ENCODE results near the gene CHKB.

CHKB gene

DNA sequence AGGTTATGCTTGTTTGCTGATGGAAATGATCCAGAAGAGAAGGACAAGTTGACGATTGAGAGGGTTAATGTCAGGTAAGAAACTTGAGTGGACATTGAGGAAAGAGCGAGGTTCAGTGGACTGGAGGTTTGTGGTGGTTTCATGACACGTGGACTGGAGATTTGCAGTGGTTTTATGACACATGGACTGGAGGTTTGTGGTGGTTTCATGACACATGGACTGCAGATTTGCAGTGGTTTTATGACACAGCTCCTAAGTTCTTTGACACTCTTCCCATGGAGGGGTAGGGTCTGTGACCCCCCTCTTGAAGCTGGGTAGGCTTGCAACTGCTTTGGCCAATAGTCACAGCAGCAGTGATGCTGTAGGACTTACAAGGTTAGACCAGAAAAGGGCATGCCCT lies 12.5 kb upstream of the CHKB start:
- no peak for DNase-seq

DNA sequence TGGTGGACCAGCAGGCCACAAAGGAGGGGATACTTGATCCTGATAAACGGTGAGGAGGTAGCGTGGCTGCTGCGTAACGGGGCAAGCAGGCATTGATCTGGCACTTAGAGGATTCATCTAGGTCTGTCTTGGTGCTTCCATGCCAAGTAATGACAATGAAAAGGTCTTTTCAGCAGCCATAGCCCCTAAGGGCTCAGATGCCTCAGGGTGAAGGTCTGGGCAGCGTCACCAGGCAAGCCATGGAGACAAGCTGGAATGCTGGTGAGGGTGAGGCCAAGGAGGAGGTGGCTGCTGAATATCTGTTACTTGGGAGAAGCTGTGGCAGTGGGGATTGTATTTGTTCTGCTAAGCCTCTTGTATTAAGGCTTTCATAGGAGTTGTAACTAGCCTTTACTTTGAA lies 4.8 kb upstream of the CHKB start:
- no peak for DNase-seq

DNA sequence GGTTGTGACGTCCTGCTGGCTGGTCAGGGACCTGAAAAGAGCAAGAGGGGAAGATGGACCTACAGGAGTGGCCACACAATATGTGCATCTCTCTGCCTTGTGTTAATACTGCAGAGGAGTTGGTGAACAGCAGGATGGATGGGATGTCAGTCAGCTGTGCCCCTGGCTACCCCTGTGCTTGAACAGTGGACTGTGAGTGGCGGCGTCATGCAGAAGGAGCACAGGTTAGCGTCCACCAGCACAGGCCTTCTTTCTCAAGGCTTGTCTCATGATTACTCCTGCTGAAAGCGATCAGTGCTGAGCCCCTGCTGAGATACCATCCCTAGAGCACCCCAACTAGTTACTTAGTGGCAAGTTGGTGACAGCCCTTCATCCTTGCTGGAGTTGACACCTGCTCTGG lies 3.8 kb upstream of the CHKB start:
- no peak for DNase-seq

DNA sequence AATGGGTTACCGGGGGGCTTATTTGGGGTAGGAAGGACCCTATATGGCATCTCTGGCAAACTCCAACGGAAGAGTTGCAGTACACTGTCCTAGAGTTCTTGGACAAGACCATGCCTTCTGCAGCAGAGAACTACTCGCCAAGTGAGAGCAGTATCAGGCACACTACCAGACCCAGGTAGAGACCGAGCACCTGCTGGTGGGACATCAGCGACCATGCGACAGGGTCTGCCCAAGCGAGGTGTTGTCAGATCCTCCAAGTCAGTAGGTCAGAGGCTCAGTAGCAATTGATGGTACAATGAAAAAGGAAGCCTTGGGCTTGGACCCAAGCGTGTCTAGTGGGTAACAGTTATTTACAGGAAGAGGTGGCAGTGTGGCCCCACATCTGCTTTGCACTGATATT lies 3.1 kb upstream of the CHKB start:
- no peak for DNase-seq

DNA sequence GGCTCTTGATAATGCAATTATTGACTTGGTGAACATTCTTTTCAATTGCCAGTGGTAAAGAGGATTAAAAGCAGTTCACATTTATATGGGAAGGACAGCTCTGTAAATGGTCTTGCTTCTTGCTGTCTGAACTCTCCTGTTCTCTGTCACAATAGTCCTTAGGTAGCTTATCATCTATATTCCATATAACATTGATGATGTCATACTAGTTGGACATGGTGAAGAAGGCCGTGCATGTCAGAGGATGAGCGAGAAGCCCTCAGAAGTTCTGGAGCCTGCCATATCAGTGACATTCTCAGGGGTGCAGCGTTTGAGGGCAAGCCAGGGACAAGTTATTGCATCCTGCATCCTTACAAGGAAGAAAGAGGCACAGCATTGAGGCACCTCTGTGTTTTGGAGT lies 2.6 kb upstream of the CHKB start:
- no peak for DNase-seq

DNA sequence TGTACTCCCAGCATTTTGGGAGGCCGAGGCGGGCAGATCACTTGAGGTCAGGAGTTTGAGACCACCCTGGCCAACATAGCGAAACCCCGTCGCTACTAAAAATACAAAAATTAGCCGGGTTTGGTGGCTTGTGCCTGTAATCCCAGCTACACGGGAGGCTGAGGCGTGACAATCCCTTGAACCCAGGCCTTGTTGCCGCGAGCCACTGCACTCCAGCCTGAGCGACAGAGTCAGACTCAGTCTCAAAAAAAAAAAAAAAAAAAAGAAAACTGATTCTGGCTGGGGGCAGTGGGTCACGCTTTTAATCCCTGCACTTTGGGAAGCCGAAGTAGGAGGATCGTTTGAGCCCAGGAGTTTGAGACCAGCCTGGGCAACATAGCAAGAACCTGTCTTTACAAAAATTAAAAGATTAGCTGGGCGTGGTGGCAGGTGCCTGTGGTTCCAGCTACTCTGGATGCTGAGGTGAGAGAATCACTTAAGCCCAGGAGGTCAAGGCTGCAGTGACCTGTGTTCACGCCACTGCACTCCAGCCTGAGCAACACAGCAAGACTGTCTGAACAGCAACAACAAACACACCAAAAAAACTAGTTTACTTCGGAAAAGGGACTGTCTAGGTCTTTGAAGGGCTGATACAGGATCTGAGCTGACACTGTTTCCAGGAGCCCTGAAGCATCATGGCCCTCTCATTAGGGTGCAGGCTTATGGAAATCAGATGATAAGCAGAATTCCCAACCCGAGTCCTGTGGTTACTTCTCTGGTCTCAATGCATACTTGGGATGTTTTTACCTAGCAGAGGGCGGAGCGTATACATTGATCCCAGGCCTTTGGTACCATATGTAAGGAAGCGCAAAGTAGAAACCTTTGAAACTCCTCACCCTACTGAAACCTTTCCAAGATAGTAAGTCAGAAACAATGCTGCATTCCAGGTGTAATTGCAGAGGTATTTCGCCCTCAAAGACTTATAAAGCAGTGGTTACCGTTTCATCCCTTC lies 1.8 kb upstream of the CHKB start:
- DNase-seq = no peak

DNA sequence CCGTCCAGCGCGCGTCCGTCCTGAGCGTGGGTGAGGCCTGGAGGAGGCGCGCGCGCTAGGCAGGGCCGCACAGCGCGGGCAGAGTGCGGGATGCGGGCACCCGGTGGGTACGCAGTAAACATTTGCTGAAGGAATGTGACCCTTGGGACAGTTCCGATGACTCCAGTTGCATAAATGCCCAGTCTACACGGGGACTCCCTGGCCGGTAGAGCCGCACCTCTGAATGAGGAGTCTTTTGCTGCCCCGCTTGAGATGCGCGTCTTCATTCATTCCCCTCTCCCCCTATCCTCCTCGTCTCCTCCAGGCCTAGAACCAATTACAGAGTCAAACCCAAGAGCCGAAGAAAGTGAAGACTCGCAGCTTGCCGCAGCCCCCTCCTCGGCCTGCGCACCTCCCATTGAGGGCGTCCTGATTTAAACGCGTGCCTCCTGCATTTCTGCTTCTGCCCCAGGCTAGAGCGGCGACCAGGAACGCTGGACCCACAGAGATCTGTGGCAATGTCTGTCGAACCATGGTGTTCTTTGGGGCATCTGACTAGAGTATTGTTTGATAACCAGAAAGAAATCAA lies 729 bp upstream of the CHKB start:
- no peak for DNase-seq

DNA sequence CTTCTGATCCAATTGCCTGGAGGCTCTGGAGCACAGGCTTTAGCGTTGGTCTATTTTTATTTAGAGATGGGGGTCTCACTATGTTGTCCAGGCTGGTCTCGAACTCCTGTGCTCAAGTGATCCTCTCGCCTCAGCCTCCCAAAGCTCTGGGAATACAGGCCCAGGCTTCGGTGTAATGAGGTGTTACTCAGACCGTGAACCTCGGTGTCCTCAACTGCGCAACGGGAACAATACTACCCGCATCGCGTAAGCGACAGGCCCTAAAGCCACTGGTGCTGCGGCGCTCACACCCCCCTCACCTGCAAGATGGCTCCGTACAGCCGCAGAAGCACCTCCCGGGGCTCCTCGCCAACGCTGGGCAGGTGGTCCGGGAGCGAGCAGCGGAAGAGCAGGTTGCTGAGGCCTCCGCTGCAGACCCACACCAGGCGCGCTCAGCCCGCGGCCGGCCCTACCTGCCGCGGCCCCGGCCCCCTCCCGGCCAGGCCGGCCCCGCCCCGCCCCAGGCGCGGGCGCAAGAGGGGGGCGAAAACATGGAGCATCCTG lies 628 bp downstream of the CHKB start:
- DNase-seq = no peak

DNA sequence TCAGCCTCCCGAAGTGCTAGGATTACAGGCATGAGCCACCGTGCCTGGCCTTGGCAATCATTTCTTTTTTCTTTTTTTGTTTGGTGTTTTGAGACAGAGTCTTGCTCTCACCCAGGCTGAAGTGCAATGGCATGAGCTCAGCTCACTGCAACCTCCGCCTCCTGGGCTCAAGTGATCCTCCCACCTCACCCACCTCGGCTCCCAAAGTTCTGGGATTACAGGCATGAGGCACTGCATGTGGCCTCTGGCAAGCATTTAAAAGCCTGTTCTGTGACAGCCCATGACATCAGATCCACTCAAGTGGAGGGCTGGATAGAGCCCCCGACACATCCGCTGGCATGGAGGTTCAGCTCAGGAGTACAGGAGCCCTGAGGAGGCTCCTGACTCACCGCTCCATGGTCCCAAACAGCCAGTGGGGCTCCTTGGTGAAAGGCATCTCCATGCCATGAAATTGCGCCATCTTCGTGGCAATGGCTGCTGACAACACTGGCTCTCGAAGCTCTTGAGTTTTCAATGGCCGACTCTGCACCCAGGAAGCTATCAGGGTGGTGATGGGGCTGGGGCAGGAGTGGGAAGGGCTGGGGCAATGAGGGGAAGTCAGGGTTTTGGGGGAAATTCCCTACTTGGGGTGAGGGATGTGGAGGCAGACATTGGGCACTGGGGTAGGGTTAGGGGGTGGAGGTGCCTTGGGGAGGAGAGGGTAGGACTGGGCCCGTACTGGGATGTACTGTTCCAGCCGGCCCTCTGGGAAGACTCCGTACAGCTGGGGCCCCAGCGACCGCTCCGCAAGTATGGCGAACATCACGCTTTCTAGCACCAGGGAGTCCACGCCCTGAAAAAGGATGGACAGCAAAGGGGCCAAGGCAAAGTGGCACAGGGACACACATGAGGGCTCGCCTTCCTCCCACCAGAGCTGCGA lies 1.4 kb downstream of the CHKB start:
- no peak for DNase-seq

DNA sequence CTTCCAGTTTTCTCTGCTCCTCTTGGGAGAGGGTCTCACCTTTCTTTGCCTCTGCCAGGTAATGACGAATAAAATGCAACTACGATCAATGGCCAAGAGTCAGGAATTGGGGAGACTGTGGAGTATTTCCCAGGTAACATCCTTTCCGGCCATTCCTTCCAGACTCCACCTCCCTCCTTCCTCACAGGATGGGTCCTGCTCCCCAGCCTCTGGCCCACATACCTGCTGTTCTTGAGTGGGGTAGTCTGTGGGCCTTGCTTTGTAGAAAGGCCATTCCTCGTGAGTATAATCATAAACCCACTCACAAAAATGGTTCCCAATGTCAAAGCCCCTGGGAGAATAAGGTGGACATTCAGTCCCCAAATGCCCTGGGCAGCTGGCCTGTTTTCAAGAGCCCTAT lies 2.9 kb downstream of the CHKB start:
- no peak for DNase-seq

DNA sequence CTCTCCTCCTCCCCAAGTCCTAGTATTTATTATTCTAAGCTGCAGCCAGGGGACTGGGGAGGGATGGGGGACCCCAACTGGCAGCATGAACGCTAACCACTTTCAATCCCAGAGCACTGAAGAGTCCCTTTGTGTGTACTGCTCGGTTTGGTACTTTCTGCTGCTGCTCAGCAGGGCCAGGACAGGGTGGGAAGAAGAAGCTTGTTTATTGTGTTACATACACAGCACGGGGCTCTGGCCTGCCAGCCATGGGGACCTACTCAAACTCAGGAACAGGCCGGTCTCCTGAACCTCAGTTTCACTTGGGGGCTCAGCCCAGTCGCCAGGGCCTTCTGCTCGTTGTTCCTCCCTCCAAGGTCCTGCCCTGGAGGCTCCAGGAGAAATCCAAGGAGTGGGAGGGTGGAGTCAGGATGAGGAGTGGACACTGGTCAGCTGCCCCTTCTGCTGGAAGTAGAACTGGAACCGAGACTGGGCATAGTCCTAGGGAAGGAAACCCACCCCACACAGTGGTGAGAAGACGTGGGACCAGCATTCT lies 3.8 kb downstream of the CHKB start:
- DNase-seq = no peak

DNA sequence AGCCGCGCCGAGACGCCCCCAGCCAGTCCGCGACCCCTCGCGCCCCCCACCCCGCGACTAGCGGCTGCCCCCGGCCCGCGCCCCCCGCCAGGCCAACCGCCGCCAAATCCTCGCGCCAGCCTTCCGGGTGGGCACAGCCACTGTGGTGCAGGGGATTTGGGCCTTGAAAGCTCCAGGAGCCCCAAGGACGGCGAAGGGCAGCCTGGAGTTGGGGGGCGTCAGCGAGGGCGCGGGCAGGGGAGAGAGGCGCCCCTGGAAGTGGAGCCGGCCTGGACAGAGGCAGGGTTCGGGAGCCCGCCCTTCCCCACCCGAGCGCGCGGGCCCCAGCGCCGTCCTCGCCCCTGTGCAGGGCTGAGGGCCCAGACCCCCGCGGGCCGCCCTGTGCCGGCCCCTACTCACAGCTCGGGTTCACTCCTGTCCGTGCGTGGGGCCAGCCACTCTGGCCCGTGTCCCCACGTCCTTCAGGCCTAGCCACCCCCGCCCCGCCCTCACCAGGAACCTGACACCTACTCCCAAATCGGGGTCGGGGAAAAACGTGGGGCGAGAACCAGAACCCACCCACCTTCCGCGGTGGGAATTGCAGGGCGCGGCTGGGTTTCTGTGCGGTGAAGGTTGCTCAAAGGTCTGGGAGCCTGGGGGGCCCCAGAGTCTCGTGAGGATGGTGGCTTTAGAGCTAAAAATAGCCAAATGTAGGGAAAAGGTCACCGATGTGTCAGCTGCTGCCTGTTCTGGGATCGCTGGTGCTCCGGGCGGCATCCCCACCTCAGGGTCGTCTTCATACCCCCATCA lies 4.5 kb downstream of the CHKB start, which contains the start of gene CPT1B:
TSS of gene CPT1B (minus strand) at position 441 of the 789 bp plus-strand sequence. CDS start 512 bp downstream, outside the sequence.
- DNase-seq = no peak

DNA sequence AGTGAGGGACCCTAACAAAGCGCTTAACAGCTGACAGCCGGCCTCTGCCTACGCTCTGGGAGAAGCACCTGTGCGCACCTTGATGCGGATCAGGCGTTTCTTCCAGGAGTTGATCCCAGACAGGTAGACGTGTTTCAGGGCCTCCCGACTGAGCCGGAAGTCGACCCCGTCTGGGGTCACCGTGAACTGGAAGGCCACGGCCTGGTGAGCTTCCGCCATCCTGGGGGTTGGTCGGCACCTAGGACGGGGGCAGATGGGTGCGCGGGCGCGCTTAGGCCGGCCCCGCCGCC lies 5.0 kb downstream of the CHKB start:
- no peak for DNase-seq

DNA sequence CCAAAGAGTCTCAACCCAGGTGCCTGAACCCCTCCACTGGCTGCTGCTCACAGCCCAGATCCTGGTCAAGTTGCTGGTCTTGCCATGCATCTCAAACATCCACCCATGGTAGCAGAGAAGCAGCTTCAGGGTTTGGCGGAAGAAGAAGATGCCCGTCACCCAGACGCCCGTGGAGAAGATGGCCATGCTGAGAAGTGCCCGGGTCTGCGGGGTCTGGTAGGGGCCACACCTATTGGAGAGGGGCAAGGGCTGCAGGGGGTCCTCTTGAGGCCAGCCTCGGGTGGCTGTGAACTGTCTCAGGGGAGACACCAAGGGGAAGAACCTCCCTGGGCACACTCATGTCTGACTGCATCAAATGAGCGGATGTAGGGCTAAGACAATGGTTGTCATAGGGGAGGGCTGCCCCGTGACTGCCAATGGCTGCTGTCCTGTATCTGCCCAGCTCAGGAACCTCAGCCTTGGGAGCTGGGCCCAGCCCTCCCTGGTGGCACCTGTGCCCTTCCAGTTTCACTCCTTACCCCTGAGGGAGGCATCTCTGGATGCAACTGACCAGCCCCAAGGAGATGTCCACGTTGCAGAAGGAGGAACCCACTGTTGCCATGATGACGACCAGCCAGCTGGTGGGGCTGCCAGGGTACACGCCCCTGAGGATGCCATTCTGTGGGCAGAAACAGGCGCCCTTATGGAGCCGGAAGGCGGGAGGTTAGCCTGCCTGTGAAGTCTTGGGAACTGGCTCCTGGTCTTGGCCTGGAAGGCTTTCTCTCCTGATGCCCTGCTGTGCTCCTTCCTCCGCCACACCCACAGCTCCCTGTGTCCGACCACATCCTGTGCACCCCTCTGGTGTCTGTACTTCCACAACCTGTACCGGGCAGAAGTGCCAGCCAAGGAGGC lies 5.6 kb downstream of the CHKB start:
- DNase-seq = no peak

DNA sequence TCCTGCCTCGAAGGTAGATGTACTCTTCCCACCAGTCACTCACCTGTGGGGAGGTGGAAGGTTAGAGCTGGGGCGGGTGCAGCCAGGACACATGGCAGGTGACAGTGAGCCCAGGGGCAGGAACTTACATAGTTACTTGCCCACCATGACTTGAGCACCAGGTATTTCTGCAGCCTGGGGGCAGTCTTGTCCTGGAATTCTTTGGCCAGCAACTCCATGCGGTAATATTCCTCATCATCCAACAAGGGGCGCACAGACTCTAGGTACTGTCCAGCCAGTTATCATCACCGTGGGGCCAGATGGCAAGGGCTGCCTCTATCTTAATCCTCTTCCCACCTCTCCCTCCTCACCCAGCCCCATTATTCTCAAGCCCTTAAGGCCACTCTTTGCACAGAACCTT lies 6.6 kb downstream of the CHKB start:
- no peak for DNase-seq

DNA sequence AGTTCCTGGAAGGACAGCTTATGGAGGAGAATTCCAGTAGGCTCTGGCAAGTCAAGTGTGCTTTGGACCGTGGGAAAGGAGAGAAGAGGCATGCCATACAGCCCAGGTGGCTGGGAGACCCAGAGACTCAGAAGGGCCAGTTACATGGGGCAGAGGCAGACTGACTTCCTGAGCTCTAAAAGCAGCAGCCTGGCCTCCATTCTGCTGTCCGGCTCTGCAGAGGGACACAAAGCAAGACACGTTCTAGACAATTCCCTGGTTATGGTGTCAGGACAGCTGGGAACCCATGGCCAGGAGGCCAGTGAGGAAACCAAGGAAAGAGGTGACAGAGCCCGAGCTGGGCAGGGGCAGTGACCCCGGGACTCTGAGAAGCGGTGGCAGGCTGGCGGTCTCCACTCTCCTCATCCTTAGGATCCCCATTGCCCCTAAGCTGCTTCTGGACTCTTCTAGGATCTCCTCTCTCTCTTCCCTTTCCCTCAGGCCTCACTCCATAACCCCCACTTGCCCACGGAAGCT lies 7.2 kb downstream of the CHKB start:
- no peak for DNase-seq

DNA sequence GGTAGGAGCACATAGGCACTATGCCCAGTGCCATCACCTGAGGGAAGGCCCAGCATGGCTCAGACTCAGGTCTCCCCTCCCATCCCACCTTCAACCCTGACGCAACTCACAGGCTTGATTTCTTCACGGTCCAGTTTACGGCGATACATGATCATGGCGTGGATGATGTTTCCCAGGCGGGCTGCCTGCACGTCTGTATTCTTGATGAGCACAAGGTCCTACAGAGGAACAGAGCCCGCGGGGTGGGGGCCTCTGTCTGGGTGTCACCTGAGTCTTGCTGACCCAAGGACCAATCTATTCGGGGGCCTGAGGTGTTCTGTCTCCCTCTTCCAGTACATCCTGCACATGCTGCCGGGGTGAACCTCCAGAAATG lies 8.3 kb downstream of the CHKB start:
- no peak for DNase-seq

DNA sequence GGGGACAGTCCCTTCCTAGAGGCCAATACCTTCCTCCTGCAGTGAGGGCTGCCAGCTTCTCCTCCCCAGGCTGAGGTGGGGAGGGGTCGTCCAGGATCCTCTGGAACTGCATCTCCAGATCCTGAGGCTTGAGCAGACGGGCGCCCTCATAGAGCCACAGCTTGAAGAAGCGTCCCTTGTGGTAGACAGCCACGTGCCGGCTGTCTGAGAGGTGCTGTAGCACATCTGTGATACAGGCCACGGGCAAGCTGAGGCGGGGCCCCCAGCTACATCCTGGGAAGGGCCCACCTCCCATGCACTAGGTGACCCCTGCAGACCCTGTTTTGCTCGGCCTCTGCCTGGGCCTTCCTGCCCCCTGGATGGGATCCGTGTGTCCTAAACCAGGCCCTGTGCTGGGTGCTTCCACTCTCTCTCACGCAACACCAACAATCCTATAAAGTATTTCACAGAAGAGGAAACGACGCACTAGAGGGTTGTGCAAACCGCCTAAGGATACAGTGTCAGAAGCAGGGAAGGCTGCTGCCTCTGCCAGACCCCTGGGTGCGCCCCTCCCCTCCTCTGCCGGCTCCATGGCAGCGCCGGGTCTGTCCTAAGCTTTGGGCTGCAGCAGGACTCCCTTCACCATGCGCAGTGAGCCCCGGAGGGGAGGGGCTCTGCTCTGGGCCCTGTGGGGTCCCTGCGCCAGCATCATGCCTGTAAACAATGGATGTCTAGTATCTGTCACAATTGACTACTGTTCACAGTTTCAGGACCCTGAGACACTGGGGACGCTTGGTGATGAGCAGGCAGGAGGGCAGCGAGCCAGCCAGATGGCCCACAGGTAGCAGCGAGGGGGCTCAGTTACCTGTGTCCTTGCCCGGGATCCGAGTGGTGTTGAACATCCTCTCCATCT lies 8.9 kb downstream of the CHKB start:
- DNase-seq = no peak

DNA sequence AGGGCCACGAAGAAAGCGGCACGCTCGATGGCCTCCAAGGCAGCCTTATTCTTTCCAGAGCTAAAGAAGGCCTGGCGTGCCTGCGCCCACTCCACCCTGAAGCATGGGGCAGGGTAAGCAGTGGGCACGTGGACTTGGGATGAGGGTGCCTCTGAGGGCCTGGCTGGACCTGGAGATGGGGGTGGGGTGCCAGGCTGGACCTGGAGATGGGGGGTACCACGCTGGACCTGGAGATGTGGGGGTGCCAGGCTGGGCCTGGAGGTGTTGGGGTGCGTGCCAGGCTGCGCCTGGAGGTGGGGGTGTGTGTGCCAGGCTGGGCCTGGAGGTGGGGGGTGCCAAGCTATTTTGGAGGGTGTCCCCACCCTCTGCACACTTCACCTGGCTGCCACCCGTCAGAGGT lies 9.7 kb downstream of the CHKB start:
- DNase-seq = no peak
